GM19351 (cell line): ENCODE measurements around the gene STK26.
"Not testable (repeated sequence)": the region's sequence is repeated elsewhere in the genome, so short reads cannot be mapped to it uniquely, and the experiment has no call there.

Experiments
- ATAC-seq: cut with Tn5 transposase; IDR thresholded peaks from one replicate; pipeline ENCODE4 v1.9.1; 2021; ENCODE audit warnings: mild to moderate bottlenecking, moderate library complexity; ENCODE audit not compliant: unreplicated experiment

STK26 gene

GRCh38 chrX:132022967-132023895 is at the start of gene STK26:
STK26 (plus strand) TSS chrX:132023302; CDS start chrX:132023618, 316 bp downstream.
- peak; percentile 68 for ATAC-seq

GRCh38 chrX:131975851-131976250 is 47.3 kb upstream of the STK26 start:
- ATAC-seq = no peak

GRCh38 chrX:131977619-131978018 is 45.5 kb upstream of the STK26 start:
- no peak for ATAC-seq

- no peak for ATAC-seq
These were observed 44.0 kb upstream of the STK26 start for GRCh38 chrX:131979116-131979515.

- no peak for ATAC-seq
These were observed 37.5 kb upstream of the STK26 start for GRCh38 chrX:131985526-131986049.

- peak; percentile 98 for ATAC-seq
These were observed 35.9 kb upstream of the STK26 start for GRCh38 chrX:131987252-131987651.

GRCh38 chrX:131988236-131988635 is 34.9 kb upstream of the STK26 start:
- no peak for ATAC-seq

- ATAC-seq = no peak
These were observed 22.0 kb upstream of the STK26 start for GRCh38 chrX:132001127-132001526.

GRCh38 chrX:132004728-132005127 is 18.4 kb upstream of the STK26 start:
- no peak for ATAC-seq

GRCh38 chrX:132009350-132009749 is 13.8 kb upstream of the STK26 start:
- no peak for ATAC-seq

- not testable (repeated sequence) for ATAC-seq
These were observed 12.9 kb upstream of the STK26 start for GRCh38 chrX:132010213-132010612.

GRCh38 chrX:132015875-132016274 is 7.2 kb upstream of the STK26 start:
- ATAC-seq = no peak

- no peak for ATAC-seq
These were observed 6.3 kb upstream of the STK26 start for GRCh38 chrX:132016628-132017430.

GRCh38 chrX:132017431-132018185 is 5.5 kb upstream of the STK26 start:
- ATAC-seq = no peak

GRCh38 chrX:132022198-132022966 is 720 bp upstream of the STK26 start:
- peak; percentile 23 for ATAC-seq

- peak; percentile 52 for ATAC-seq
These were observed 839 bp downstream of the STK26 start for GRCh38 chrX:132023896-132024386.

- ATAC-seq = no peak
These were observed 1.9 kb downstream of the STK26 start for GRCh38 chrX:132025041-132025440.

- ATAC-seq = no peak
These were observed 7.2 kb downstream of the STK26 start for GRCh38 chrX:132030264-132030663.

- ATAC-seq = no peak
These were observed 8.8 kb downstream of the STK26 start for GRCh38 chrX:132031867-132032266.

- ATAC-seq = peak; percentile 61
These were observed 10.1 kb downstream of the STK26 start for GRCh38 chrX:132033166-132033565.
